ENCODE measurements around the gene MUSK.
"Not testable (repeated sequence)": the region's sequence is repeated elsewhere in the genome, so short reads cannot be mapped to it uniquely, and the experiment has no call there.

The MUSK gene

GRCh38 chr9:110763568-110763967 is 95.0 kb downstream of the MUSK start:
- DNase-seq (ENCODE audit: low read depth), result no peak

- no peak for DNase-seq (ENCODE audit: low read depth)
Measured at GRCh38 chr9:110764006-110764405, 95.4 kb downstream of the MUSK start.

GRCh38 chr9:110765926-110766325 is 97.3 kb downstream of the MUSK start:
- DNase-seq (ENCODE audit: low read depth), result no peak

- no peak for DNase-seq (ENCODE audit: low read depth)
Measured at GRCh38 chr9:110767559-110768063, 99.0 kb downstream of the MUSK start.

- DNase-seq (ENCODE audit: low read depth), result no peak
Measured at GRCh38 chr9:110768886-110769285, 100.3 kb downstream of the MUSK start.

GRCh38 chr9:110769667-110770066 is 101.1 kb downstream of the MUSK start:
- no peak for DNase-seq (ENCODE audit: low read depth)

- DNase-seq (ENCODE audit: low read depth), result no peak
Measured at GRCh38 chr9:110775724-110776123, 107.1 kb downstream of the MUSK start.

- no peak for DNase-seq (ENCODE audit: low read depth)
Measured at GRCh38 chr9:110776221-110776620, 107.6 kb downstream of the MUSK start.

- DNase-seq (ENCODE audit: low read depth), result no peak
Measured at GRCh38 chr9:110777196-110777875, 108.7 kb downstream of the MUSK start.

GRCh38 chr9:110777876-110778215 is 109.3 kb downstream of the MUSK start:
- DNase-seq (ENCODE audit: low read depth), result no peak

GRCh38 chr9:110782701-110783100 is 114.1 kb downstream of the MUSK start:
- DNase-seq (ENCODE audit: low read depth), result no peak

GRCh38 chr9:110784309-110784708 is 115.7 kb downstream of the MUSK start:
- DNase-seq (ENCODE audit: low read depth), result no peak

GRCh38 chr9:110785166-110785565 is 116.6 kb downstream of the MUSK start:
- no peak for DNase-seq (ENCODE audit: low read depth)

GRCh38 chr9:110788396-110788795 is 119.8 kb downstream of the MUSK start:
- DNase-seq (ENCODE audit: low read depth), result not testable (repeated sequence)

- DNase-seq (ENCODE audit: low read depth), result no peak
Measured at GRCh38 chr9:110788871-110789270, 120.3 kb downstream of the MUSK start.

GRCh38 chr9:110797611-110798010 is 129.0 kb downstream of the MUSK start:
- no peak for DNase-seq (ENCODE audit: low read depth)

- DNase-seq (ENCODE audit: low read depth), result no peak
Measured at GRCh38 chr9:110799396-110799795, 130.8 kb downstream of the MUSK start.

- DNase-seq (ENCODE audit: low read depth), result no peak
Measured at GRCh38 chr9:110801426-110801825, 132.8 kb downstream of the MUSK start.

- DNase-seq (ENCODE audit: low read depth), result no peak
Measured at GRCh38 chr9:110802416-110803035, 133.9 kb downstream of the MUSK start.

- no peak for DNase-seq (ENCODE audit: low read depth)
Measured at GRCh38 chr9:110807956-110808598, 139.5 kb downstream of the MUSK start.

GRCh38 chr9:110808599-110808980 is 140.0 kb downstream of the MUSK start:
- DNase-seq (ENCODE audit: low read depth), result no peak

GRCh38 chr9:110809038-110809595 is 140.5 kb downstream of the MUSK start:
- DNase-seq (ENCODE audit: low read depth), result no peak

All from activated T-cell treated with anti-CD3 and anti-CD28 coated beads for 48 hours (primary cell).